Glutamatergic neuron (in vitro differentiated cells): ENCODE measurements around the gene JAKMIP2. TPM values are rescaled to one million over a fixed set of nuclear protein-coding genes. Genes with fewer than 3 reads are reported as not detected.

Experiments used
- DNase-seq: peaks from one replicate; pipeline ENCODE4 v3.0.0; 2022
- H3K27ac Mint-ChIP-seq: one replicate; pipeline ENCODE4 v1.8.0; 2020; ENCODE audit warnings: mild to moderate bottlenecking, mixed read lengths, inconsistent platforms; ENCODE audit not compliant: unreplicated experiment
- H3K27me3 Mint-ChIP-seq: one replicate; pipeline ENCODE4 v1.8.0; 2020; ENCODE audit warnings: mild to moderate bottlenecking, moderate library complexity, mixed read lengths, inconsistent platforms; ENCODE audit not compliant: unreplicated experiment
- H3K36me3 Mint-ChIP-seq: one replicate; pipeline ENCODE4 v1.8.0; 2020; ENCODE audit warnings: mild to moderate bottlenecking, mixed read lengths, inconsistent platforms; ENCODE audit not compliant: unreplicated experiment
- H3K4me1 Mint-ChIP-seq: one replicate; pipeline ENCODE4 v1.8.0; 2020; ENCODE audit warnings: mild to moderate bottlenecking, low read depth, mixed read lengths, inconsistent platforms; ENCODE audit not compliant: unreplicated experiment
- H3K4me3 Mint-ChIP-seq: one replicate; pipeline ENCODE4 v1.8.0; 2020; ENCODE audit warnings: mild to moderate bottlenecking, mixed read lengths, inconsistent platforms; ENCODE audit not compliant: unreplicated experiment
- H3K9me3 Mint-ChIP-seq: one replicate; pipeline ENCODE4 v1.8.0; 2020; ENCODE audit warnings: mild to moderate bottlenecking, moderate library complexity, mixed read lengths, inconsistent platforms; ENCODE audit not compliant: unreplicated experiment
- total RNA-seq: library from RNA; stranded (reverse); fragmentation: NEBNext Ultra II Directional; extraction: Animal tissue kit (Norgen Biotek cat#: 25700); gene quantifications from one replicate; pipeline ENCODE4 v1.2.1, GENCODE V29; 2021; ENCODE audit not compliant: unreplicated experiment
- TF ChIP-seq, protein P1 (sequence below): fragments of 200-600 bp; sonication (generic); IDR thresholded peaks from one replicate; pipeline ENCODE4 v1.5.0; 2021; ENCODE audit not compliant: partially characterized antibody, unreplicated experiment

Gene JAKMIP2
- total RNA-seq, 1 donor from 2014 or later = 88.2 TPM

DNA sequence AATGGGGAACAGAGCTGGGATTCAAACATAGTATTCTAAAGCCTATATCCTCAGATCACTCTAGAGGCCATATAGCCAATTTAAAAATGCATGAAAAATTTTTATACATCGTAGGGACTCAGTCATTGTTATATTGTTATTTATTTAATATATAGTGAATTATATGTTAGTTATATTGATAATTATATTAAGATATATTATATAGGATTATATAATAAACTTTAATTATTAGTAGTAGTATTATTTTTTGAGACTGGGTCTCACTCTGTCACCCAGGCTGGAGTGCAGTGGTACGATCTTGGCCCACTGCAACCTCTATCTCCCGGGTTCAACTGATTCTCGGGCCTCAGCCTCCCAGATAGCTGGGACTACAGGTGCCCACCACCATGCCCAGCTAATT, 206.9 kb downstream of the JAKMIP2 start:
- Mint-ChIP-seq H3K9me3 (peaks cover 4% of the 10 kb centered on the region), H3K27ac (no peak overlapping the region), H3K4me1 (no peaks in the 10 kb centered on the region), H3K27me3 (peaks cover 2% of the 10 kb centered on the region), H3K36me3 (peaks cover 10% of the 10 kb centered on the region), H3K4me3 (no peak overlapping the region)
- TF ChIP-seq, protein P1, sequence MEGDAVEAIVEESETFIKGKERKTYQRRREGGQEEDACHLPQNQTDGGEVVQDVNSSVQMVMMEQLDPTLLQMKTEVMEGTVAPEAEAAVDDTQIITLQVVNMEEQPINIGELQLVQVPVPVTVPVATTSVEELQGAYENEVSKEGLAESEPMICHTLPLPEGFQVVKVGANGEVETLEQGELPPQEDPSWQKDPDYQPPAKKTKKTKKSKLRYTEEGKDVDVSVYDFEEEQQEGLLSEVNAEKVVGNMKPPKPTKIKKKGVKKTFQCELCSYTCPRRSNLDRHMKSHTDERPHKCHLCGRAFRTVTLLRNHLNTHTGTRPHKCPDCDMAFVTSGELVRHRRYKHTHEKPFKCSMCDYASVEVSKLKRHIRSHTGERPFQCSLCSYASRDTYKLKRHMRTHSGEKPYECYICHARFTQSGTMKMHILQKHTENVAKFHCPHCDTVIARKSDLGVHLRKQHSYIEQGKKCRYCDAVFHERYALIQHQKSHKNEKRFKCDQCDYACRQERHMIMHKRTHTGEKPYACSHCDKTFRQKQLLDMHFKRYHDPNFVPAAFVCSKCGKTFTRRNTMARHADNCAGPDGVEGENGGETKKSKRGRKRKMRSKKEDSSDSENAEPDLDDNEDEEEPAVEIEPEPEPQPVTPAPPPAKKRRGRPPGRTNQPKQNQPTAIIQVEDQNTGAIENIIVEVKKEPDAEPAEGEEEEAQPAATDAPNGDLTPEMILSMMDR = no peak
- no peak for DNase-seq

DNA sequence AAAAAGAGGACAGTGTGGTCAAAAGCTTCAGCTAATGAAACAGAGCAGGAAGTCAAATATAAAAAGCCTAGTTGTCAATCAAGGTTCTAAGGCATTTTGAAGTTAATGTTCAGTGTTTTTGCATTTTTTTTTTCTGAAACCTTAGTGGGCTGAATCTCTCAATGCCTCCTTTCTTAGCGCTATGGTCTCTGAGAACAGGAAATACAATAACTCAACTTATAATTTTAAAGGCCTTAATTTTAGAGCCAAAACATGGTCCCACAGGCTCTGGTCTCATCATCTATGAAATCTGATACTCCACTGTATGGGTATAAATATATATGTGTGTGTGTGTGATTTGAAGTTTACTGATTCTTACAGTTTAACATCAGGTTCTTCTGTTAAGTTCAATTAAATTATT, 209.3 kb downstream of the JAKMIP2 start:
- Mint-ChIP-seq H3K4me1 (no peaks in the 10 kb centered on the region), H3K27ac (no peak overlapping the region), H3K36me3 (no peaks in the 10 kb centered on the region)

DNA sequence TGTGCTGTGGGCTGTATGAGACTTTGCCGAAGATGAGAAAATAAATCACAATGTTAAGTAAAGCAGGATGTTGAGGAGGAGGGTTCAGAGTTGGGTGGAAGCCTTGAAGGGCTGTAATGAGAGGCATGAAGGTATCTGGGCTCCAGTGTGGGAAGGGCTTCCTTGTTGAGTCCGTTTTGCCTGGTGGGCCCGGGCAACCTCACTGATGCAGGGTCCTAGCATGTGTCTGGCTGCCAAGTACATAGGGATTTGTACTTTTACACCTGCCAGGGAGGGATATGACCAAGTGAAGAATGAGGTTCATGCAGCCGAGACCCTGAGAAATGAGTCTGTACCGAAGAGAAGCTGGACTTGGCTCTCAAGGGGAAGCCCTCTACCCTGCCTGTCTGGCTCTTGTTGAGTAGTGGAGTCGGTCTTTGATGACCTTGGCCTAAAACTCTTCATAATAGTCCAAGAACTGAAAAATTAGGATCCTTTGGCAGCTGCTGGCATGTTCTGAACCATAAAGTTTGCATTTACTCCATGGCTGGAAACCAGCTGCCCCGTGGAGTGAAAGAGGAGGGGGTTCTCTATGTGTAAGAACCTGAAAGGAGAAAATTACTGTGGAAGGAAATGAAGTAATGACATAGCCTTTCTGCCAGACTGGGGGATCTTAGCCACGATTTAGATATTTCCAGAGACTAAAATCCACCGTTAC, 213.7 kb downstream of the JAKMIP2 start:
- H3K27ac Mint-ChIP-seq = no peak overlapping the region
- H3K4me3 Mint-ChIP-seq = no peak overlapping the region
- H3K27me3 Mint-ChIP-seq = no peaks in the 10 kb centered on the region
- no peaks in the 10 kb centered on the region for H3K36me3 Mint-ChIP-seq
- H3K4me1 Mint-ChIP-seq = no peaks in the 10 kb centered on the region
- no peak for DNase-seq
- TF ChIP-seq, protein P1 = no peak
- H3K9me3 Mint-ChIP-seq = no peaks in the 10 kb centered on the region

More for the DNA sequence above, 209.3 kb downstream of the JAKMIP2 start:
- TF ChIP-seq, protein P1 = no peak
- no peak for DNase-seq
- peaks cover 1% of the 10 kb centered on the region for H3K27me3 Mint-ChIP-seq
- H3K9me3 Mint-ChIP-seq = no peaks in the 10 kb centered on the region
- no peak overlapping the region for H3K4me3 Mint-ChIP-seq

DNA sequence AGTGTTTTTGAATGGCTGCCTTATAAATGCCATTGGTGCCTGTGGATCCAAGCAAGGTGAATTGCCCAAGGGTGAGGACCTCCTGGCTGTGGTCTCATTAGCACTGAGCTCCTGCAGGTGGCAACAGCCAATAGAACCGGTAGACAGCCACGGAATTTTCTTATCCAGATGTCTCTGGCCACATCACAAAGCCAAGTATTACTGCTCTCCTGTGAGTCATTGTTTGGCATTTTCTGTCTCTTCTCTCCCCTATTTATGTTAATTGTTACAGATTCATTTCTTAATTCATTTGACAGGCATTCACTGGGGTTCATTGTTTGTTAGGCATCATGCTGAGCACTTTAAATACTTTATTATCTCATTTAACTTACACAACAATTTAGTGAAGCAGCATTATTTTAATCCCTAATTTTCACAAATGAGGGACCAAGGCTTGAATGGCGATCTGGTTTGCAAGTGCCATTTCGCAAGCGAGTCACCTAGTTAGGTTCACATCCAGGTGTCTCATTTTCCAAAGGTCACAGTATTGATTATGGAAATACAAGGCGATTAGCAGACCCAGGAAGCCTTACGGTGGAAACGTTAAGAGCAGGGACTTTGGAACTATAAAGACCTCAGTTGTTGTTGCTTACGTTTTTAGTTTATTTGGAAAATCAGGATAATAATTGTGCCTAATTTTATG, 214.5 kb downstream of the JAKMIP2 start:
- no peak overlapping the region for H3K4me3 Mint-ChIP-seq
- no peaks in the 10 kb centered on the region for H3K4me1 Mint-ChIP-seq
- no peaks in the 10 kb centered on the region for H3K36me3 Mint-ChIP-seq
- no peak overlapping the region for H3K27ac Mint-ChIP-seq
- TF ChIP-seq, protein P1 = no peak
- no peak for DNase-seq
- no peaks in the 10 kb centered on the region for H3K9me3 Mint-ChIP-seq
- no peaks in the 10 kb centered on the region for H3K27me3 Mint-ChIP-seq

DNA sequence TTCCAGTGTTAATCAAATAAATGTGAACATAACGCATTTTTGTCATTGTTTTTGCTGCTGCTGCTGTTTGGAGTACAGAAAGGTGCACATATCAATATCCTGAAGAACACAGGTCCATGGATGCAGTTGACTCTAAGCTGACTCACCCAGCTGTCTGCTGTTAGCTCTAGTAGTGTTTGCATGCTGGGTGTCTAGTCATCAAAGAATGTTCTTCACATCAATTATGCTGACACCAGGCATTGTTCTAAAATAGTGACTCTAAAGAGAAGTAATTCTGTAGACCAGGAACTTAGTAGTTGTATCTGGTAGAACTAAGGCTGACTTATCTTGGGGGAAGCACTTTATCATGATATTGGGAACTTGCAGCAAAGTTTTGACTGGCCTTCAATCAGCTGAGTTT, 217.0 kb downstream of the JAKMIP2 start:
- Mint-ChIP-seq H3K4me3 (no peak overlapping the region), H3K4me1 (no peaks in the 10 kb centered on the region), H3K9me3 (no peaks in the 10 kb centered on the region), H3K36me3 (no peaks in the 10 kb centered on the region), H3K27me3 (no peaks in the 10 kb centered on the region), H3K27ac (no peak overlapping the region)
- no peak for DNase-seq
- TF ChIP-seq, protein P1 = no peak
